BJ (cell line): ENCODE data around the gene DPYSL3. TPM values are rescaled to one million over a fixed set of nuclear protein-coding genes. Genes with fewer than 3 reads are reported as not detected.
A peak's percentile ranks its signal among the peaks of the same experiment; 100 is the strongest.

Experiments used
- CTCF ChIA-PET: fragments of 350-600 bp; formaldehyde crosslinking; extraction: SDS; loops from one replicate; lab custom pipeline; 2021; ENCODE audit warnings: antibody characterized with exemption, inconsistent platforms; lab: Yijun Ruan, JAX
- POLR2A ChIA-PET: fragments of 300-600 bp; sonication (Branson Sonifier 250); formaldehyde crosslinking; extraction: SDS; loops from one replicate; lab custom pipeline; 2021; ENCODE audit warnings: antibody characterized with exemption; lab: Charles Lee
- DNase-seq: peaks from one replicate; pipeline ENCODE4 v3.0.0-alpha.2; 2011; ENCODE audit warnings: low read depth
- H3K27me3 ChIP-seq: 2 replicates; pipeline ENCODE4 v1.6.0; 2011; ENCODE audit warnings: low read length; ENCODE audit not compliant: control insufficient read depth, insufficient read depth
- H3K36me3 ChIP-seq: 2 replicates; pipeline ENCODE4 v1.5.1; 2011; ENCODE audit warnings: low read length; ENCODE audit not compliant: control insufficient read depth, insufficient read depth
- H3K4me3 ChIP-seq: 2 replicates; pipeline ENCODE4 v1.5.1; 2011; ENCODE audit warnings: low read depth, mild to moderate bottlenecking, control low read depth, low read length
- CTCF ChIP-seq: IDR thresholded peaks from 2 replicates; pipeline ENCODE4 v1.5.1; 2011; ENCODE audit warnings: low read depth, mild to moderate bottlenecking, control low read depth, inconsistent platforms, low read length, moderate library complexity; ENCODE audit not compliant: insufficient read depth
- polyA plus RNA-seq: library from polyadenylated mRNA; depleted of rRNA; stranded (reverse); fragments of >200 nt; gene quantifications from 2 replicates; pipeline ENCODE4 v1.2.3, GENCODE V29; 2011

Gene DPYSL3
- polyA plus RNA-seq, 1 experiment = 49.6 TPM

- no peak for TF ChIP-seq CTCF
- ChIA-PET CTCF (interaction anchor here (1.0 to 5.2 kb wide), 15 partner anchors 15 to 123 kb away, joined by 3 to 40 read pairs (median 5); partner anchors contain the start of gene DPYSL3), POLR2A (no interaction called here)
- no peak for DNase-seq
- Histone ChIP-seq H3K4me3 (no peak overlapping the region), H3K36me3 (no peaks in the 10 kb centered on the region), H3K27me3 (peaks cover 2% of the 10 kb centered on the region)
These were observed 54.7 kb downstream of the DPYSL3 start for GRCh38 chr5:147454996-147455677.

- no peak for DNase-seq
- H3K36me3 ChIP-seq = no peaks in the 10 kb centered on the region
- CTCF ChIA-PET = interaction anchor here (0.6 to 5.2 kb wide), 22 partner anchors 10 to 124 kb away, joined by 3 to 40 read pairs (median 5); partner anchors contain the start of gene DPYSL3
- peaks cover 2% of the 10 kb centered on the region for H3K27me3 ChIP-seq
- POLR2A ChIA-PET = interaction anchor here (0.7 kb wide), 1 partner anchor 11 kb away, joined by 3 read pairs; no protein-coding TSS in a partner anchor
- peak; percentile 93 for TF ChIP-seq CTCF
- peak overlapping the region; percentile 89 for H3K4me3 ChIP-seq
These were observed 55.7 kb downstream of the DPYSL3 start for GRCh38 chr5:147453875-147454814.

GRCh38 chr5:147452165-147452811, 57.6 kb downstream of the DPYSL3 start:
- H3K27me3 ChIP-seq = peaks cover 2% of the 10 kb centered on the region
- H3K4me3 ChIP-seq = peak overlapping the region; percentile 89
- CTCF ChIA-PET = interaction anchor here (0.7 to 5.2 kb wide), 6 partner anchors 12 to 126 kb away, joined by 3 to 40 read pairs (median 4); no protein-coding TSS in a partner anchor
- no peaks in the 10 kb centered on the region for H3K36me3 ChIP-seq
- DNase-seq = no peak
- POLR2A ChIA-PET = no interaction called here
- no peak for TF ChIP-seq CTCF

DNA sequence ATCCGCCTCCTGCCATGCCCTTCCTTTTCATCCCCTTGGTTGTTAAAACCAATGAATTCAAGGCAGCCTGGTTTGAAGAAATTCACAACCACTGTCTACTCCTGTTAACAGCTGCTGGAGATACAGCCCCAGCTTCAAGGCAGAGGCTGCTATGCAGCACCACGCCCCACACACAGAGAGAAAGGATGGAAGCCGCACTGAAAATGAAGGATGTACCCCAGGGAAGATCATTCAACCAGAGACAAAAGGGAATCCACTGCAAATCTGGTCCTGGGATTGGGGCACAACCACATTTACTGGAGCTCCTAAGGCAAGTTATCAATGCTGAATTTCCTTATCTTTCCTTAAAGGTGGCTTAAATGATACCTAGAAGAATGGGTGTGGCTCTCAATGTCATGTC, 58.7 kb downstream of the DPYSL3 start:
- DNase-seq = no peak
- Histone ChIP-seq H3K36me3 (no peaks in the 10 kb centered on the region), H3K4me3 (no peak overlapping the region), H3K27me3 (peaks cover 2% of the 10 kb centered on the region)
- TF ChIP-seq CTCF = no peak
- POLR2A ChIA-PET = no interaction called here
- CTCF ChIA-PET = interaction anchor here (0.9 to 5.2 kb wide), 5 partner anchors 28 to 127 kb away, joined by 3 to 40 read pairs (median 4); no protein-coding TSS in a partner anchor
